HEK293 (cell line): ENCODE data around the gene RSRC2.
"Not testable (repeated sequence)": the region's sequence is repeated elsewhere in the genome, so short reads cannot be mapped to it uniquely, and the experiment has no call there.

Source experiments
- CTCF ChIP-seq: fragments of 450-650 bp; formaldehyde crosslinking; IDR thresholded peaks from 2 replicates; pipeline ENCODE4 v1.5.1; 2016; ENCODE audit warnings: missing biosample characterization, missing genetic modification characterization
- ZNF26 ChIP-seq: fragments of 450-650 bp; formaldehyde crosslinking; IDR thresholded peaks from 2 replicates; pipeline ENCODE4 v1.5.1; 2016; ENCODE audit warnings: missing biosample characterization, missing genetic modification characterization

- not testable (repeated sequence) for TF ChIP-seq CTCF, ZNF26 (tag by site-specific recombination)
Measured at GRCh38 chr12:122484385-122484784, 42.4 kb downstream of the RSRC2 start.
